DOHH2 (cell line): ENCODE results near the gene TENT4A.

ENCODE experiments used
- CTCF ChIP-seq: fragments of 200-600 bp; sonication (generic); IDR thresholded peaks from one replicate; pipeline ENCODE4 v1.5.1; 2014; ENCODE audit warnings: antibody characterized with exemption, mild to moderate bottlenecking, low read depth, low read length; ENCODE audit not compliant: poor library complexity, severe bottlenecking
- EZH2phosphoT487 ChIP-seq: fragments of 200-600 bp; sonication (generic); IDR thresholded peaks from 2 replicates; pipeline ENCODE4 v1.6.1; 2017; ENCODE audit warnings: borderline replicate concordance, mild to moderate bottlenecking, antibody characterized with exemption, low read length, moderate library complexity, mixed read lengths

DNA sequence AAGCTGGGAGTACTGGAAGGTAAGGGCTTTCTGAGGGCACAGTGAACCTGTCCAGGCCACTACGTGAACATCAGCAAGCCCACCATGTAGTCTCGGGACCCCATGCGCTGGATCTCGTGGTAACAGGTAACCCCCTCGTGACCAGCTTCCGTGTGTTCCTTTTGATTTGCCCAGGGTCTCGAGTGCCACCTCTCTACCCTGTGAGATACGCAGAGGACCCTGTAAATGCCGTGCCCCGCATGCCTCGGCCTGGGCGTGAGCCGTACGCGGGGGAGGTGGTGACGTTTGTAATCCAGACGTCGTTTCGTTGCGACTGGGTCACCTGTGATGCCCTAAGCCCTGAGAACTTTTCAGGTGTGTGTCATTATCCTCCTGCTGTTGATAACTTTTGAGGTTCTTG, 45.5 kb downstream of the TENT4A start:
- no peak for TF ChIP-seq EZH2phosphoT487
- no peak for TF ChIP-seq CTCF
